WTC11 (cell line): Measurements from ENCODE around the gene SIX2. TPM values are rescaled to one million over a fixed set of nuclear protein-coding genes. Genes with fewer than 3 reads are reported as not detected.

Source experiments
- ATAC-seq: fragments of 200-7000 bp; cut with Tn5 transposase; 2 replicates; pipeline ENCODE4 v1.10.0; 2021; ENCODE audit warnings: mild to moderate bottlenecking, moderate library complexity
- CTCF ChIA-PET: fragments of 300-600 bp; sonication (Branson Sonifier 250); formaldehyde crosslinking; loops from one replicate; lab custom pipeline; 2021; ENCODE audit warnings: antibody characterized with exemption; lab: Charles Lee
- POLR2A ChIA-PET: fragments of 350-600 bp; sonication (Branson Sonifier 250); formaldehyde crosslinking; loops from one replicate; lab custom pipeline; 2021; ENCODE audit warnings: antibody characterized with exemption; lab: Charles Lee
- DNase-seq: peaks from one replicate; pipeline ENCODE4 v3.0.0; 2021; ENCODE audit warnings: low spot score
- H3K27ac Mint-ChIP-seq: 2 replicates; pipeline ENCODE4 v1.8.0; 2021; ENCODE audit warnings: mixed read lengths
- H3K27me3 Mint-ChIP-seq: 2 replicates; pipeline ENCODE4 v1.8.0; 2021; ENCODE audit warnings: low read depth, mild to moderate bottlenecking, moderate library complexity, mixed read lengths
- H3K36me3 Mint-ChIP-seq: 2 replicates; pipeline ENCODE4 v1.8.0; 2021; ENCODE audit warnings: mixed read lengths
- H3K4me1 Mint-ChIP-seq: 2 replicates; pipeline ENCODE4 v1.8.0; 2022; ENCODE audit warnings: mixed read lengths
- H3K4me3 Mint-ChIP-seq: 2 replicates; pipeline ENCODE4 v1.8.0; 2021; ENCODE audit warnings: mild to moderate bottlenecking, moderate library complexity, mixed read lengths
- H3K9me3 Mint-ChIP-seq: 2 replicates; pipeline ENCODE4 v1.8.0; 2021; ENCODE audit warnings: mixed read lengths
- ATF1 ChIP-seq: sonication (generic); formaldehyde crosslinking; IDR thresholded peaks from 2 replicates; pipeline ENCODE4 v1.8.1; 2023; ENCODE audit warnings: mild to moderate bottlenecking, moderate library complexity, missing genetic modification reagents
- CREB1 ChIP-seq: sonication (generic); formaldehyde crosslinking; IDR thresholded peaks from 2 replicates; pipeline ENCODE4 v1.8.0; 2023; ENCODE audit warnings: mild to moderate bottlenecking, missing genetic modification reagents
- JUN ChIP-seq: sonication (generic); formaldehyde crosslinking; IDR thresholded peaks from 2 replicates; pipeline ENCODE4 v1.8.0; 2023; ENCODE audit warnings: mild to moderate bottlenecking, missing genetic modification reagents
- SMAD4 ChIP-seq: sonication (generic); formaldehyde crosslinking; IDR thresholded peaks from 2 replicates; pipeline ENCODE4 v1.8.0; 2022; ENCODE audit warnings: mild to moderate bottlenecking, missing genetic modification reagents
- ZNF423 ChIP-seq: fragments of 250-450 bp; sonication (Bioruptor Pico); IDR thresholded peaks from 2 replicates; pipeline ENCODE4 v2.1.2; 2022; ENCODE audit warnings: mild to moderate bottlenecking, moderate library complexity
- ZNF671 ChIP-seq: fragments of 250-450 bp; sonication (Bioruptor Pico); IDR thresholded peaks from 2 replicates; pipeline ENCODE4 v1.8.0; 2021; ENCODE audit warnings: mild to moderate bottlenecking
- total RNA-seq: library from RNA; stranded (reverse); gene quantifications from 3 replicates; pipeline ENCODE4 v1.2.3, GENCODE V29; 2021
- TF ChIP-seq, protein P1 (sequence below): sonication (generic); formaldehyde crosslinking; IDR thresholded peaks from 2 replicates; pipeline ENCODE4 v1.8.1; 2022; ENCODE audit warnings: mild to moderate bottlenecking, moderate library complexity, missing genetic modification reagents
- TF ChIP-seq, protein P2 (sequence below): sonication (generic); formaldehyde crosslinking; IDR thresholded peaks from 2 replicates; pipeline ENCODE4 v1.8.0; 2022; ENCODE audit warnings: mild to moderate bottlenecking, missing genetic modification reagents
- TF ChIP-seq, protein P3 (sequence below): sonication (generic); formaldehyde crosslinking; IDR thresholded peaks from 2 replicates; pipeline ENCODE4 v1.8.1; 2023; ENCODE audit warnings: mild to moderate bottlenecking, missing genetic modification reagents, borderline replicate concordance
- TF ChIP-seq, protein P4 (sequence below): sonication (generic); formaldehyde crosslinking; IDR thresholded peaks from 2 replicates; pipeline ENCODE4 v1.8.0; 2022; ENCODE audit warnings: mild to moderate bottlenecking, missing genetic modification reagents
- TF ChIP-seq, protein P5 (sequence below): sonication (generic); formaldehyde crosslinking; IDR thresholded peaks from 2 replicates; pipeline ENCODE4 v1.8.0; 2023; ENCODE audit warnings: missing genetic modification reagents, mild to moderate bottlenecking, borderline replicate concordance
- TF ChIP-seq, protein P6 (sequence below): sonication (generic); formaldehyde crosslinking; IDR thresholded peaks from 2 replicates; pipeline ENCODE4 v1.8.1; 2023; ENCODE audit warnings: mild to moderate bottlenecking, missing genetic modification reagents, moderate library complexity

Gene SIX2
- total RNA-seq, 1 experiment from 2014 or later: 1.7 TPM

DNA sequence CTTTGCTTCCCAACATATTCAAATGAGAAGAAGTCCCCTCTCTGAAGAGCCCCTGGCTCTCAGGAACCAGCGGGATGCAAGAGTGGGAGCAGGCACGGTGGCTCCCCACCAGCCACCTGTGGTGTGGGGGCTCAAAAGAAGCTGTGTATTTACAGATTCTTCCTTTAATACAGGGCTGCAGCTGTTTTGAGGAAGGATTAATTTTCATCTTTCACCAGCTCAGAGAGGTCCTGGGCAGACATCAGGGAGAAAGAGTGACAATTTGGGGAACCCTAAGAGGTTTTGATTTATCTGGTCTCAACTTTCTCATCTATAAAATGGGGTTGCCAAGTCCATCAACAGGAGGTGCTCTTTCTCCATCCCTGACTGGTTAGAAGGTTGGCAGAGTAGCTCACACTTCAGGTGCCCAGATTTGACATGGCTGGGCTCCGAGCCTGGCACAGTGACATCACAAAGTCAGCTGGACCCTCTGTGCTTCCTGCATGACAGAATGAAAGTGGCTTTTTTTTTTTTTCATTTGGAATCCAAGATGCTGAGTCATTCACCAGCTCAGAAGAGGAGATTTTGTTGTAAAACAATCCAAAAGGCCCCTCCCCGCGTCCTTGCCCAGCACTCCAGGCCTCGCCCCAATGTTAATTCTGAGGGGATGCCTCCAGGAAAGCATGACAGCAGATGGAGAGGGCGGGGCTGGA lies 15.5 kb upstream of the SIX2 start:
- H3K27ac Mint-ChIP-seq: no peak overlapping the region
- CTCF ChIA-PET: interaction anchor here (0.6 to 1.4 kb wide), 5 partner anchors 11 to 585 kb away, joined by 3 to 6 read pairs (median 3); no protein-coding TSS in a partner anchor
- POLR2A ChIA-PET: interaction anchor here (0.6 kb wide), 1 partner anchor 76 kb away, joined by 4 read pairs; no protein-coding TSS in a partner anchor
- ATAC-seq (no peak), DNase-seq (no peak)
- H3K27me3 Mint-ChIP-seq: no peaks in the 10 kb centered on the region; the same call in 1 of the 2 replicates
- H3K36me3 Mint-ChIP-seq: no peaks in the 10 kb centered on the region
- H3K9me3 Mint-ChIP-seq: no peaks in the 10 kb centered on the region
- TF ChIP-seq, protein P1, sequence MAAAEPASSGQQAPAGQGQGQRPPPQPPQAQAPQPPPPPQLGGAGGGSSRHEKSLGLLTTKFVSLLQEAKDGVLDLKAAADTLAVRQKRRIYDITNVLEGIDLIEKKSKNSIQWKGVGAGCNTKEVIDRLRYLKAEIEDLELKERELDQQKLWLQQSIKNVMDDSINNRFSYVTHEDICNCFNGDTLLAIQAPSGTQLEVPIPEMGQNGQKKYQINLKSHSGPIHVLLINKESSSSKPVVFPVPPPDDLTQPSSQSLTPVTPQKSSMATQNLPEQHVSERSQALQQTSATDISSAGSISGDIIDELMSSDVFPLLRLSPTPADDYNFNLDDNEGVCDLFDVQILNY (CRISPR knock-in tag): no peak
- TF ChIP-seq ZNF423 (CRISPR knock-in tag): no peak
- no peak for TF ChIP-seq JUN (CRISPR knock-in tag)
- no peak for TF ChIP-seq SMAD4 (CRISPR knock-in tag)
- TF ChIP-seq, protein P2, sequence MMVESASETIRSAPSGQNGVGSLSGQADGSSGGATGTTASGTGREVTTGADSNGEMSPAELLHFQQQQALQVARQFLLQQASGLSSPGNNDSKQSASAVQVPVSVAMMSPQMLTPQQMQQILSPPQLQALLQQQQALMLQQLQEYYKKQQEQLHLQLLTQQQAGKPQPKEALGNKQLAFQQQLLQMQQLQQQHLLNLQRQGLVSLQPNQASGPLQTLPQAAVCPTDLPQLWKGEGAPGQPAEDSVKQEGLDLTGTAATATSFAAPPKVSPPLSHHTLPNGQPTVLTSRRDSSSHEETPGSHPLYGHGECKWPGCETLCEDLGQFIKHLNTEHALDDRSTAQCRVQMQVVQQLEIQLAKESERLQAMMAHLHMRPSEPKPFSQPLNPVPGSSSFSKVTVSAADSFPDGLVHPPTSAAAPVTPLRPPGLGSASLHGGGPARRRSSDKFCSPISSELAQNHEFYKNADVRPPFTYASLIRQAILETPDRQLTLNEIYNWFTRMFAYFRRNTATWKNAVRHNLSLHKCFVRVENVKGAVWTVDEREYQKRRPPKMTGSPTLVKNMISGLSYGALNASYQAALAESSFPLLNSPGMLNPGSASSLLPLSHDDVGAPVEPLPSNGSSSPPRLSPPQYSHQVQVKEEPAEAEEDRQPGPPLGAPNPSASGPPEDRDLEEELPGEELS (CRISPR knock-in tag): no peak
- TF ChIP-seq, protein P3, sequence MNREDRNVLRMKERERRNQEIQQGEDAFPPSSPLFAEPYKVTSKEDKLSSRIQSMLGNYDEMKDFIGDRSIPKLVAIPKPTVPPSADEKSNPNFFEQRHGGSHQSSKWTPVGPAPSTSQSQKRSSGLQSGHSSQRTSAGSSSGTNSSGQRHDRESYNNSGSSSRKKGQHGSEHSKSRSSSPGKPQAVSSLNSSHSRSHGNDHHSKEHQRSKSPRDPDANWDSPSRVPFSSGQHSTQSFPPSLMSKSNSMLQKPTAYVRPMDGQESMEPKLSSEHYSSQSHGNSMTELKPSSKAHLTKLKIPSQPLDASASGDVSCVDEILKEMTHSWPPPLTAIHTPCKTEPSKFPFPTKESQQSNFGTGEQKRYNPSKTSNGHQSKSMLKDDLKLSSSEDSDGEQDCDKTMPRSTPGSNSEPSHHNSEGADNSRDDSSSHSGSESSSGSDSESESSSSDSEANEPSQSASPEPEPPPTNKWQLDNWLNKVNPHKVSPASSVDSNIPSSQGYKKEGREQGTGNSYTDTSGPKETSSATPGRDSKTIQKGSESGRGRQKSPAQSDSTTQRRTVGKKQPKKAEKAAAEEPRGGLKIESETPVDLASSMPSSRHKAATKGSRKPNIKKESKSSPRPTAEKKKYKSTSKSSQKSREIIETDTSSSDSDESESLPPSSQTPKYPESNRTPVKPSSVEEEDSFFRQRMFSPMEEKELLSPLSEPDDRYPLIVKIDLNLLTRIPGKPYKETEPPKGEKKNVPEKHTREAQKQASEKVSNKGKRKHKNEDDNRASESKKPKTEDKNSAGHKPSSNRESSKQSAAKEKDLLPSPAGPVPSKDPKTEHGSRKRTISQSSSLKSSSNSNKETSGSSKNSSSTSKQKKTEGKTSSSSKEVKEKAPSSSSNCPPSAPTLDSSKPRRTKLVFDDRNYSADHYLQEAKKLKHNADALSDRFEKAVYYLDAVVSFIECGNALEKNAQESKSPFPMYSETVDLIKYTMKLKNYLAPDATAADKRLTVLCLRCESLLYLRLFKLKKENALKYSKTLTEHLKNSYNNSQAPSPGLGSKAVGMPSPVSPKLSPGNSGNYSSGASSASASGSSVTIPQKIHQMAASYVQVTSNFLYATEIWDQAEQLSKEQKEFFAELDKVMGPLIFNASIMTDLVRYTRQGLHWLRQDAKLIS (CRISPR knock-in tag): no peak
- TF ChIP-seq CREB1 (CRISPR knock-in tag): no peak
- no peak for TF ChIP-seq ZNF671 (CRISPR knock-in tag)
- TF ChIP-seq ATF1 (CRISPR knock-in tag): no peak
- TF ChIP-seq, protein P4, sequence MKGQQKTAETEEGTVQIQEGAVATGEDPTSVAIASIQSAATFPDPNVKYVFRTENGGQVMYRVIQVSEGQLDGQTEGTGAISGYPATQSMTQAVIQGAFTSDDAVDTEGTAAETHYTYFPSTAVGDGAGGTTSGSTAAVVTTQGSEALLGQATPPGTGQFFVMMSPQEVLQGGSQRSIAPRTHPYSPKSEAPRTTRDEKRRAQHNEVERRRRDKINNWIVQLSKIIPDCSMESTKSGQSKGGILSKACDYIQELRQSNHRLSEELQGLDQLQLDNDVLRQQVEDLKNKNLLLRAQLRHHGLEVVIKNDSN (CRISPR knock-in tag): no peak
- TF ChIP-seq, protein P5, sequence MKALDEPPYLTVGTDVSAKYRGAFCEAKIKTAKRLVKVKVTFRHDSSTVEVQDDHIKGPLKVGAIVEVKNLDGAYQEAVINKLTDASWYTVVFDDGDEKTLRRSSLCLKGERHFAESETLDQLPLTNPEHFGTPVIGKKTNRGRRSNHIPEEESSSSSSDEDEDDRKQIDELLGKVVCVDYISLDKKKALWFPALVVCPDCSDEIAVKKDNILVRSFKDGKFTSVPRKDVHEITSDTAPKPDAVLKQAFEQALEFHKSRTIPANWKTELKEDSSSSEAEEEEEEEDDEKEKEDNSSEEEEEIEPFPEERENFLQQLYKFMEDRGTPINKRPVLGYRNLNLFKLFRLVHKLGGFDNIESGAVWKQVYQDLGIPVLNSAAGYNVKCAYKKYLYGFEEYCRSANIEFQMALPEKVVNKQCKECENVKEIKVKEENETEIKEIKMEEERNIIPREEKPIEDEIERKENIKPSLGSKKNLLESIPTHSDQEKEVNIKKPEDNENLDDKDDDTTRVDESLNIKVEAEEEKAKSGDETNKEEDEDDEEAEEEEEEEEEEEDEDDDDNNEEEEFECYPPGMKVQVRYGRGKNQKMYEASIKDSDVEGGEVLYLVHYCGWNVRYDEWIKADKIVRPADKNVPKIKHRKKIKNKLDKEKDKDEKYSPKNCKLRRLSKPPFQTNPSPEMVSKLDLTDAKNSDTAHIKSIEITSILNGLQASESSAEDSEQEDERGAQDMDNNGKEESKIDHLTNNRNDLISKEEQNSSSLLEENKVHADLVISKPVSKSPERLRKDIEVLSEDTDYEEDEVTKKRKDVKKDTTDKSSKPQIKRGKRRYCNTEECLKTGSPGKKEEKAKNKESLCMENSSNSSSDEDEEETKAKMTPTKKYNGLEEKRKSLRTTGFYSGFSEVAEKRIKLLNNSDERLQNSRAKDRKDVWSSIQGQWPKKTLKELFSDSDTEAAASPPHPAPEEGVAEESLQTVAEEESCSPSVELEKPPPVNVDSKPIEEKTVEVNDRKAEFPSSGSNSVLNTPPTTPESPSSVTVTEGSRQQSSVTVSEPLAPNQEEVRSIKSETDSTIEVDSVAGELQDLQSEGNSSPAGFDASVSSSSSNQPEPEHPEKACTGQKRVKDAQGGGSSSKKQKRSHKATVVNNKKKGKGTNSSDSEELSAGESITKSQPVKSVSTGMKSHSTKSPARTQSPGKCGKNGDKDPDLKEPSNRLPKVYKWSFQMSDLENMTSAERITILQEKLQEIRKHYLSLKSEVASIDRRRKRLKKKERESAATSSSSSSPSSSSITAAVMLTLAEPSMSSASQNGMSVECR (CRISPR knock-in tag): no peak
- TF ChIP-seq, protein P6, sequence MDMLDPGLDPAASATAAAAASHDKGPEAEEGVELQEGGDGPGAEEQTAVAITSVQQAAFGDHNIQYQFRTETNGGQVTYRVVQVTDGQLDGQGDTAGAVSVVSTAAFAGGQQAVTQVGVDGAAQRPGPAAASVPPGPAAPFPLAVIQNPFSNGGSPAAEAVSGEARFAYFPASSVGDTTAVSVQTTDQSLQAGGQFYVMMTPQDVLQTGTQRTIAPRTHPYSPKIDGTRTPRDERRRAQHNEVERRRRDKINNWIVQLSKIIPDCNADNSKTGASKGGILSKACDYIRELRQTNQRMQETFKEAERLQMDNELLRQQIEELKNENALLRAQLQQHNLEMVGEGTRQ: no peak
- no peak overlapping the region for H3K4me3 Mint-ChIP-seq
- H3K4me1 Mint-ChIP-seq: 0 out of 2 replicates have a peak, but pooled peaks cover 4% of the 10 kb centered on the region
